PC-9 (cell line): ENCODE measurements around the gene ARHGAP35.

Source experiments
- EZH2 ChIP-seq: fragments of 200-600 bp; sonication (generic); IDR thresholded peaks from 2 replicates; pipeline ENCODE4 v1.8.0; 2017; ENCODE audit warnings: antibody characterized with exemption, low read depth
- TF ChIP-seq, protein P1 (sequence below): fragments of 200-600 bp; sonication (generic); conservative IDR thresholded peaks from 2 replicates; pipeline ENCODE4 v1.6.1; 2017; ENCODE audit warnings: mixed run types, antibody characterized with exemption, mild to moderate bottlenecking, moderate library complexity

GRCh38 chr19:46845959-46846459 is 14.8 kb upstream of the ARHGAP35 start:
- TF ChIP-seq EZH2, result no peak
- TF ChIP-seq, protein P1, sequence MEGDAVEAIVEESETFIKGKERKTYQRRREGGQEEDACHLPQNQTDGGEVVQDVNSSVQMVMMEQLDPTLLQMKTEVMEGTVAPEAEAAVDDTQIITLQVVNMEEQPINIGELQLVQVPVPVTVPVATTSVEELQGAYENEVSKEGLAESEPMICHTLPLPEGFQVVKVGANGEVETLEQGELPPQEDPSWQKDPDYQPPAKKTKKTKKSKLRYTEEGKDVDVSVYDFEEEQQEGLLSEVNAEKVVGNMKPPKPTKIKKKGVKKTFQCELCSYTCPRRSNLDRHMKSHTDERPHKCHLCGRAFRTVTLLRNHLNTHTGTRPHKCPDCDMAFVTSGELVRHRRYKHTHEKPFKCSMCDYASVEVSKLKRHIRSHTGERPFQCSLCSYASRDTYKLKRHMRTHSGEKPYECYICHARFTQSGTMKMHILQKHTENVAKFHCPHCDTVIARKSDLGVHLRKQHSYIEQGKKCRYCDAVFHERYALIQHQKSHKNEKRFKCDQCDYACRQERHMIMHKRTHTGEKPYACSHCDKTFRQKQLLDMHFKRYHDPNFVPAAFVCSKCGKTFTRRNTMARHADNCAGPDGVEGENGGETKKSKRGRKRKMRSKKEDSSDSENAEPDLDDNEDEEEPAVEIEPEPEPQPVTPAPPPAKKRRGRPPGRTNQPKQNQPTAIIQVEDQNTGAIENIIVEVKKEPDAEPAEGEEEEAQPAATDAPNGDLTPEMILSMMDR, result no peak
